EH (cell line): ENCODE results near the gene ULK1.

Experiments
- DNase-seq: peaks from one replicate; pipeline ENCODE4 v3.0.0-alpha.2; 2015; ENCODE audit warnings: low read depth

Gene ULK1

DNA sequence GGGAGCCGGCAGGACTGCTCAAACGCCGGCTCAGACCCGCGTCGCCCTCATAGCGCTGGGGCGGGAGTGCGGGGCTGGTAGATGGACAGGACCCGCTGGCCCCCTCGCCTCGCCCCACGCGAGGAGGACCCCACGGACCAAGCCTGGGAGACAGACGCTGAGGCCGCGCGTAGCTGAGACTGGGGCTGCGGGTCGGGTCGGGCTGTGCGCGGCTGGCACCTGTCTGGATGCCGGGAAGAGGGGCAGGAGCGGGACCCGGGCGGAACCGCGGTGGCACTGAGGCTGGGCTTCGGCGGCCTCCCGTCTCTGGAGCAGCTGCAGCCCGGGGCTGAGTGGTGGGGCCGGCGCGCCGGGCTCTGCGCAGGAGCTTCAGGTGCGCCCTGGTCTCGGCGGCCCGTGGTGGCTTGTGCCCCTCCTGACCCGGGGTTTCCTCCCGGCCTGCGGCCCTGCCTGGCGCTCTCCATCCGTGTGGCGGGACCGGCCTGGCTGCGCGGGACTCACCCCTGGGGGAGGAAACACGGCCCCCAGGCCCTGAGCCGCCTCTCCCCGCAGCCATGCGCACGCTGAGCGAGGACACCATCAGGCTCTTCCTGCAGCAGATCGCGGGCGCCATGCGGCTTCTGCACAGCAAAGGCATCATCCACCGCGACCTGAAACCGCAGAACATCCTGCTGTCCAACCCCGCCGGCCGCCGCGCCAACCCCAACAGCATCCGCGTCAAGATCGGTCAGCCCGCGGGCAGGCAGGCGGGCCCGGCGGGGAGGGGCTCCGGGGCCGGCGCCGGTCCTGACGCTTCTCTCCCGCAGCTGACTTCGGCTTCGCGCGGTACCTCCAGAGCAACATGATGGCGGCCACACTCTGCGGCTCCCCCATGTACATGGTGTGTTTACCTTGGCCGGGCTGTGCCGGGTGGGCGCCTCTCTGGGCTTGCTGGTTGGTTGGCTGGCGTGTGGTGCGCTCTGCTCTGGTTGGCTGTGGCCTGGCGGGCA is 14.0 kb downstream of the ULK1 start:
- DNase-seq = no peak

DNA sequence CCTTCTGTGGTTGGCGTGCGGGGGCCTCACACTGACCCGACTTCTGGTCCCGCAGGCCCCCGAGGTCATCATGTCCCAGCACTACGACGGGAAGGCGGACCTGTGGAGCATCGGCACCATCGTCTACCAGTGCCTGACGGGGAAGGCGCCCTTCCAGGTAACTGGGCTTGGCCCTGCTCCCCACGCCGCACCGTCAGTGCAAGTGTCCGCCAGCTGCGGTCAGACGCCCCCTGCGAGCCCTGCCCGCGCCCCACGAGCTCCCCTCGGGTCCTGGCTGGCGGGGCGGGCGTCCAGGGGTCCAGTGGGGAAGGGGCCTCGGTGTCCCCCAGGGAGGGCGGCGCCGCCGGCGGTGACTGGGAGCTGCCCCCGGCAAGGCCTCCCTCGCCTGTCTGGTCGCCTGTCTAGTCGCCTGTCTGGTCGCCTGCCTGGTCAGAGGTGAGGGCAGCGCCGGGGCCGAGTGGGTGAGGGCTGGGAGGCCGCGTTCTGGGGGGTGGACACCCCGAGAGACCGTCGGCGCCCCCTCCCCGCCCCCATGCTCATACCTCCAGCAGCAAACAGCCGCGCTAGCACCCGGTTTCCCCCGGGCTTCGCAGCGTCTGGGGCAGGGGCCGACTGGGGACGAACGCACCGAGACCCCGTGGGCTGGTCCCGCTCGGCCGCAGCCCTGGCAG is 14.8 kb downstream of the ULK1 start:
- no peak for DNase-seq

DNA sequence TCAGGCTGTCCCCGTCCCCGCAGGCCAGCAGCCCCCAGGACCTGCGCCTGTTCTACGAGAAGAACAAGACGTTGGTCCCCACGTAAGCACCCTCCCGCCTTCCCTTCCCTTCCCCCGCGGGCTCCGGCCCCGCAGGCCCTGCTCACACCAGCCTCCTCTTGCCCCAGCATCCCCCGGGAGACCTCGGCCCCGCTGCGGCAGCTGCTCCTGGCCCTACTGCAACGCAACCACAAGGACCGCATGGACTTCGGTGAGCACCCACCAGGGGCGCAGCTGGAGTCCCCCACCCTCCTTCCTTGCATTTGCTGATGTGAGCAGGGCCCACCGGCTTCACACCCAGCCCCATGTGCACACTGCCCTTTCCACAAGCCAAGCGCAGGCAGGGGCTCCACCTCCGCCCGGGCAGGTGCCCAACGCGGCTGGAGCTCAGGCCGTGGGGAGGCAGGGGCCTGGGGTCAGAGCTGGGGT is 15.4 kb downstream of the ULK1 start:
- no peak for DNase-seq

- peak; percentile 45 for DNase-seq
Observed at GRCh38 chr12:131910302-131911027, 16.0 kb downstream of the ULK1 start.

DNA sequence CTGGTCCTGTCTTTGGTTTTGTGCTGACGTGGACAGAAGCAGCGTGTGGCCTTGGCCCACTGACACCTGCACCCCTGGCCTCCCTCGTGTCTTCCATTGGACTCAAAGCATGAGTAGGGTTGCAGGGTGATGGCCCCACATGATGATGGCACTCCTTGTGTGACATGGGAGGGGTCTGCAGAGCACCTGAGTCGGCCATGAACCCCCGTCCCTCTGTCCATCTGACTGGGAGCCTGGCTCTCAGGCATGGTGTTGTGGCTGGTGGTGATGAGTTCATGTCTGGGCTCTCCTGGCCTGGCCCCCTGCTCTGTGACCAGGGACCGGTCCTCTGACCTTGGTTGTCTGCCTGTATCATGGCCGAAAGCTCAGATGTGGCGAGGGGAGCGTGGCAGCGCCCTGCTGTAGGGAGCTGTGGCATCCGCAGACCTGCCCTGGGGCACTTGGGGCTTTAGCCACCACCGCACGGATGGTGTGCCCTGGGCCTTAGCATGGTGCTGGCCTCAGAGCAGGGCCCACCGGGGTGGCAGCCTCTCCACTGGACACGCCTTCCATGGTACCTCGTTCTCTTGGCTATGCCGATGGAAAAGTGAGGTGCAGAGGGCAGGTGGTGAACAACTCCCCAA is 16.7 kb downstream of the ULK1 start:
- no peak for DNase-seq

- DNase-seq = no peak
Observed at GRCh38 chr12:131911851-131912477, 17.5 kb downstream of the ULK1 start.

DNA sequence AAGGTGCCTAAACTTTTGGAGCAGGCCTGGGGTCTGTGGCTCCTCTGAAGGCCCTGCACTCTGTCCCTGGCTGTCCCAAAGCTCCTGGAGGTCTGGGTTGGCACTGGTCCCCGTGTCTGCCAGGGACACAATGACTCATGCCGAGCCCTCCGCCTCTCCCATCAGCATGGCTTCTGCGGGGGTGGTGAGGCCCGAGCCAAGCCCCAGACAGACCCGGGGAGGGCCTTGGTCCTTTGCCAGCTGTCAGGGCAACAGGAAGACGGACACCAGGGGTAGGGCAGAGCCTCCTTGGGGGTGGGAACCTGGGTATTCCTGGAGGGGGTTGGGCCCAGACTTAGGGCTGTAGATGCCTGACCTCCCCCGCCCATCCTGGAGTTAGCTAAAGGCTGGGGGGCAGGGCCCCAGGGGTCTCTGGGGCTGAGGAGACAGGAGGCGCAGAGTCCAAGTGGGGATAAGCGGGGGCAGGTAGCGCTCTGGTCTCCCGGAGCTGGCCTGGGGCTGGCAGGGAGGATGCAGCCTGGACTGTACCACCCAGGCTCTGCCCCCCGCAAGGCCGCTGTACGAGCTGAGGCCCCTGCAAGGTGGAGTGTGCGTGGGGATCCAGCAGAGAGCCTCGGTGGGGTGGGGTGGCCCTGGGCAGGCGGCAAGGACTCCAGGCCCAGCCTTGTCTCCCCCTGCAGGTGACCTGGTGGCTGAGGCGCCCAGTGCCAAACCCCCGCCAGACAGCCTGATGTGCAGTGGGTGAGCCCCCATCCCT is 18.3 kb downstream of the ULK1 start:
- peak; percentile 95 for DNase-seq

DNA sequence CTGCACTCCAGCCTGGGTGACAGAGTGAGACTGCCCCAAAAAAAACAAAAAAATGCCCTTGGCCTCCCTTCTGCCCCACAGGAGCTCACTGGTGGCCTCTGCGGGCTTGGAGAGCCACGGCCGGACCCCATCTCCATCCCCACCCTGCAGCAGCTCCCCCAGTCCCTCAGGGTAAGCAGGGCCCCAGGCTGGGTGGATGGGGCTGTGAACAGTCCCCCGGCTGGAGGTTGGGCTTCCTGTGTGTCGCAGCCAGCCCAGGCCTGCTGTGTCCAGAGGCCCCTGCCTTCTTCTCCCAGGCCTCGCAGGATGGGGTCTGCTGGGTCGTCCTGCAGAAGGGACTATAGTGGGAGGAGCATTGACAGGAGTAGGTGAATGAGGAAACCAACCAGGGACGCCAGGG is 19.2 kb downstream of the ULK1 start:
- no peak for DNase-seq

- no peak for DNase-seq
Observed at GRCh38 chr12:131914179-131914702, 19.8 kb downstream of the ULK1 start.

DNA sequence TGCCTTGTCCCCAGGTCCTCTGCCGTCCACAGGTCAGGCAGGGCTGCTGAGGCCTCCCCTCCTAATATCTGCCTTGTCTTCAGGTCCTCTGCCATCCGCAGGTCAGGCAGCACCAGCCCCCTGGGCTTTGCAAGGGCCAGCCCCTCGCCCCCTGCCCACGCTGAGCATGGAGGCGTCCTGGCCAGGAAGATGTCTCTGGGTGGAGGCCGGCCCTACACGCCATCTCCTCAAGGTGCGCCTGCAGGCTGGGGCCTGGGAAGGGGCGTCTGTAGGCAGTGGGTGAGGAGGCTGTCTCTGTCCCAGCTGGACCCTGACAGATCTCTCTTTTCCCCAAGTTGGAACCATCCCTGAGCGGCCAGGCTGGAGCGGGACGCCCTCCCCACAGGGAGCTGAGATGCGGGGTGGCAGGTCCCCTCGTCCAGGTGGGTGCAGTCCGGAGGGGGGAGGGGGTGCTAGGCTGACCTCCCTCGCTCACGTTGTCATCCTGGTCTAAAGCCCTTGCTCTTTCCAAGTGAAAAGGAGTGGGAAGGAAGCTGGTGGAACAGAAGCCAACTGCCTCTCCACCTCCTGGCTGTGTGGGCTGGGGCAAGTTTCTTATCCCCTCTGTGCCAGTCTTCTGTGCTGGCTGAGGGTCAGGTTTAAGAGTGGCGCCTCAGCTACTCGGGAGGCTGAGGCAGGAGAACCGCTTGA is 20.7 kb downstream of the ULK1 start:
- no peak for DNase-seq

DNA sequence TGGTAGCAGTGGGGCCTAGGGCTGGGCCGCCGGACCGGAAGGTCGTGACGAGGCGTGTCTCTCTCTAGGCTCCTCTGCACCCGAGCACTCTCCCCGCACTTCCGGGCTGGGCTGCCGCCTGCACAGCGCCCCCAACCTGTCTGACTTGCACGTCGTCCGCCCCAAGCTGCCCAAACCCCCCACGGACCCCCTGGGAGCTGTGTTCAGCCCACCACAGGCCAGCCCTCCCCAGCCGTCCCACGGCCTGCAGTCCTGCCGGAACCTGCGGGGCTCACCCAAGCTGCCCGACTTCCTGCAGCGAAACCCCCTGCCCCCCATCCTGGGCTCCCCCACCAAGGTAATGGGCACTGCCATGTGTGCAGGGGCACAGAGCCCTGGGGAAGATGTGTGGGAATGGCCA is 21.4 kb downstream of the ULK1 start:
- no peak for DNase-seq

DNA sequence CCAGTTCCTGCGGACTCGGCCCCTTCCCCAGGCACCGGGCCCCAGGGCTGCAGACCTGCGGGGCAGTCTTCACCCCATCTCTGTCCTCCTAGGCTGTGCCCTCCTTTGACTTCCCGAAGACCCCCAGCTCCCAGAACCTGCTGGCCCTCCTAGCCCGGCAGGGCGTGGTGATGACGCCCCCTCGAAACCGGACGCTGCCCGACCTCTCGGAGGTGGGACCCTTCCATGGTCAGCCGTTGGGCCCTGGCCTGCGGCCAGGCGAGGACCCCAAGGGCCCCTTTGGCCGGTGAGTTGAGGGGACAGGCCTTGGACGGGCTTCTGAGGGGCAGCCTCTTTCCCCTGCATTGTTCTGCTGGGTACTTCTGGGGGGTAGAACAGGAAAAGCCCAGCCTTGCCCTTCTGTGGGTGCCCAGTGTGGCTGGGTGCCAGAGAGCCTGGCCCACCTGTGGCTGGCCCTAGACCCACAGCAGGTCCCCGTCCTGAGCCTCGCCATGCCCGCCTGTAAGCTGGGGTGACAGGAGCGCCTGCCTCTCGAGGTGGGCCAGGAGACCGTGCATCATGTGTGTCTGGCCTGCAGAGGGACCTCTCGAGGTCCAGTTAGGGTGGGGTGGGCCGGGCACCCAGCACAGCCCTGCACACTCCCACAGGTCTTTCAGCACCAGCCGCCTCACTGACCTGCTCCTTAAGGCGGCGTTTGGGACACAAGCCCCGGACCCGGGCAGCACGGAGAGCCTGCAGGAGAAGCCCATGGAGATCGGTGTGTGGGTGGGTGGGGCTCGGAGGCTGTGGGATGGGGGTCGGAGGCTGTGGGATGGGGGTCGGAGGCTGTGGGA is 22.1 kb downstream of the ULK1 start:
- DNase-seq = no peak

DNA sequence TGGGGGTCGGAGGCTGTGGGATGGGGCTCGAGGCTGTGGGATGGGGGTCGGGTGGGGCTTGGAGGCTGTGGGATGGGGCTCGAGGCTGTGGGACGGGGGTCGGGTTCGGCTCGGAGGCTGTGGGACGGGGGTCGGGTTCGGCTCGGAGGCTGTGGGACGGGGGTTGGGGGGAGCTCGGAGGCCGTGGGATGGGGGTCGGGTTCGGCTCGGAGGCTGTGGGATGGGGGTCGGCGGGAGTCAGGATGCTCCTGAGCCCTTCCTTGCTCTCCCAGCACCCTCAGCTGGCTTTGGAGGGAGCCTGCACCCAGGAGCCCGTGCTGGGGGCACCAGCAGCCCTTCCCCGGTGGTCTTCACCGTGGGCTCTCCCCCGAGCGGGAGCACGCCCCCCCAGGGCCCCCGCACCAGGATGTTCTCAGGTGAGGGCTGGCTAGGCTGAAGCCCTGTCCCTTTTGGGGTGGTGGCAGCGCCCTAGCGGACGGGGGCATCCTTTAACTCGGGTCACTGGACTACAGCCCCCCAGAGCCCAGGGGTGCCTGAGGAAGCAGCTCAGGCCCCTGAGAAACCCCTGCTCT is 22.8 kb downstream of the ULK1 start:
- no peak for DNase-seq

DNA sequence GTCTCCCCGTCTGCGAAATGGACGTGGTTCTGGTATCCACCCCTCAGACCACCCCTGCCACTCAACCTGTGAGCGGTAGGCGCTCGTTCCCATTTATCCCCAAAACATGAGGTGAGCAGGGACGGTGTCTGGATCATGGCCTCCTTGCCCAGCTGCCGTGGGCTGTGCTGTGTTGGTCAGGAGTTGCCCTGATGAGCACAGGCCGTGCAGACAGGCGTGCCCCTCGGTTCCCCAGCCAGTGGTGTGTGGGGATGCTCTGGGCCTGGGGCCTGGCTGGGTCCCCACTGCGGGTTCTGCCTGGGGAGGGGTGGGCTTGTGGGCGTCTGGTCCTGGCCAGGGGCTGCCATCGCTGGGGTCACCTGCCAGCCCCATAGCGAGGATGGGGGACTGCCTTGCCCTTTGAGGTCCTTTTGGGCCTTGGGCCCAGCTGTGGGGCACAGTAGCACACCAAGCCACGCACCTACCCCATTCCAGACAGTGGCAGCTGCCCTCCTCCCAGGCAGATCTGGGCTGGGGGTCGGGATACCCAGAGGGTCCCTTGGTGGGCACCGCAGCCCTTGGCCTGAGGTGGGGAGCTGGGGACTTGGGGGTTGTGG is 23.4 kb downstream of the ULK1 start:
- no peak for DNase-seq

- no peak for DNase-seq
Observed at GRCh38 chr12:131918311-131919050, 24.1 kb downstream of the ULK1 start.

GRCh38 chr12:131919051-131919347 is 24.6 kb downstream of the ULK1 start:
- no peak for DNase-seq

- DNase-seq = no peak
Observed at GRCh38 chr12:131919366-131920156, 25.1 kb downstream of the ULK1 start.
